Fibroblast of lung (primary cell): ENCODE results near the gene CDKAL1. TPM values are rescaled to one million over a fixed set of nuclear protein-coding genes. Genes with fewer than 3 reads are reported as not detected.

Experiments
- DNase-seq, 2 donors: peaks; one replicate each; pipeline versions ENCODE4 v3.0.0 to v3.0.0-alpha.2; 2010; ENCODE audit warnings: low read depth in 2 of 2
- H2AFZ ChIP-seq: 2 replicates; pipeline ENCODE4 v1.5.1; 2012; ENCODE audit warnings: low read length, control low read depth, inconsistent platforms
- H3K27ac ChIP-seq: 2 replicates; pipeline ENCODE4 v1.5.1; 2011; ENCODE audit warnings: low read length, control low read depth; ENCODE audit not compliant: insufficient read depth
- H3K27me3 ChIP-seq: 2 replicates; pipeline ENCODE4 v1.5.1; 2011; ENCODE audit warnings: mild to moderate bottlenecking, low read length; ENCODE audit not compliant: control insufficient read depth, insufficient read depth
- H3K36me3 ChIP-seq: 2 replicates; pipeline ENCODE4 v1.5.1; 2011; ENCODE audit warnings: low read length; ENCODE audit not compliant: control insufficient read depth, insufficient read depth
- H3K4me1 ChIP-seq: 2 replicates; pipeline ENCODE4 v1.5.1; 2011; ENCODE audit warnings: low read length; ENCODE audit not compliant: control insufficient read depth, insufficient read depth; ENCODE audit errors: extremely low read depth
- H3K4me2 ChIP-seq: 2 replicates; pipeline ENCODE4 v1.5.1; 2011; ENCODE audit warnings: low read length, control low read depth; ENCODE audit not compliant: insufficient read depth; ENCODE audit errors: extremely low read depth
- H3K4me3 ChIP-seq, 4 experiments: fragments of 200-600 bp in 1 of 4; sonication (generic) in 1 of 4; replicated peaks in 1 of 4; 2 replicates each; pipeline ENCODE4 v1.5.1; 2011 to 2016; ENCODE audit warnings: low read length in 4 of 4, low read depth in 3 of 4, mild to moderate bottlenecking in 3 of 4, control low read depth in 2 of 4, inconsistent platforms in 1 of 4, mixed read lengths in 1 of 4; ENCODE audit not compliant: insufficient read depth in 1 of 4; ENCODE audit errors: control extremely low read depth in 1 of 4
- H3K79me2 ChIP-seq: 2 replicates; pipeline ENCODE4 v1.5.1; 2012; ENCODE audit warnings: mild to moderate bottlenecking, low read length, inconsistent platforms; ENCODE audit not compliant: control insufficient read depth, insufficient read depth
- H3K9ac ChIP-seq: 2 replicates; pipeline ENCODE4 v1.5.1; 2011; ENCODE audit warnings: mild to moderate bottlenecking, low read length, control low read depth; ENCODE audit not compliant: insufficient read depth
- H3K9me3 ChIP-seq: 2 replicates; pipeline ENCODE4 v1.5.1; 2012; ENCODE audit warnings: low read depth, low read length; ENCODE audit not compliant: control insufficient read depth, insufficient read depth
- H4K20me1 ChIP-seq: 2 replicates; pipeline ENCODE4 v1.5.1; 2011; ENCODE audit warnings: low read length; ENCODE audit not compliant: control insufficient read depth, insufficient read depth; ENCODE audit errors: extremely low read depth
- CTCF ChIP-seq, 2 donors: IDR thresholded peaks in 1 of 2; conservative IDR thresholded peaks in 1 of 2; 1 replicate in 1 of 2; 2 replicates in 1 of 2; pipeline ENCODE4 v1.5.1; 2011 to 2012; ENCODE audit warnings: low read length in 2 of 2, control low read depth in 1 of 2, inconsistent platforms in 1 of 2, low read depth in 1 of 2, mild to moderate bottlenecking in 1 of 2
- EZH2 ChIP-seq: IDR thresholded peaks from 2 replicates; pipeline ENCODE4 v1.5.1; 2012; ENCODE audit warnings: low read length, control low read depth, mild to moderate bottlenecking; ENCODE audit errors: missing control alignments
- polyA plus RNA-seq, 2 donors: library from polyadenylated mRNA; depleted of rRNA in 1 of 2; stranded (reverse) in 1 of 2; unstranded in 1 of 2; fragments of >200 nt; gene quantifications; 2 replicates each; pipeline ENCODE4 v1.2.1, GENCODE V29; 2011 to 2012; ENCODE audit warnings: missing spikeins in 1 of 2
- total RNA-seq: library from RNA; depleted of rRNA; stranded (reverse); fragments of >200 nt; gene quantifications from 2 replicates; pipeline ENCODE4 v1.2.1, GENCODE V29; 2014

Gene CDKAL1
- total and polyA plus RNA-seq, 2 donors (not counting 1 experiment from before 2014, with no cell fraction given) = 7.4 to 15.0 TPM

- no peak overlapping the region for H3K9ac ChIP-seq
- no peaks in the 10 kb centered on the region for H3K79me2 ChIP-seq
- no peak for DNase-seq
- TF ChIP-seq CTCF (conservative IDR thresholded peaks at IDR 0.05 in 1 of 2, IDR thresholded peaks at IDR 0.05 in 1 of 2; ENCODE audit: low read depth in 1 of 2, low read length in 2 of 2) = no peak
- no peak for TF ChIP-seq EZH2
- no peak overlapping the region for H3K27ac ChIP-seq
- no peaks in the 10 kb centered on the region for H3K9me3 ChIP-seq
- H3K4me2 ChIP-seq = no peak overlapping the region
- no peaks in the 10 kb centered on the region for H3K27me3 ChIP-seq
- H3K36me3 ChIP-seq = no peaks in the 10 kb centered on the region
- no peak overlapping the region for H3K4me3 ChIP-seq
- no peaks in the 10 kb centered on the region for H3K4me1 ChIP-seq
- H2AFZ ChIP-seq = no peak overlapping the region
- no peaks in the 10 kb centered on the region for H4K20me1 ChIP-seq
Observed at GRCh38 chr6:20669571-20670314, 135.5 kb downstream of the CDKAL1 start.

DNA sequence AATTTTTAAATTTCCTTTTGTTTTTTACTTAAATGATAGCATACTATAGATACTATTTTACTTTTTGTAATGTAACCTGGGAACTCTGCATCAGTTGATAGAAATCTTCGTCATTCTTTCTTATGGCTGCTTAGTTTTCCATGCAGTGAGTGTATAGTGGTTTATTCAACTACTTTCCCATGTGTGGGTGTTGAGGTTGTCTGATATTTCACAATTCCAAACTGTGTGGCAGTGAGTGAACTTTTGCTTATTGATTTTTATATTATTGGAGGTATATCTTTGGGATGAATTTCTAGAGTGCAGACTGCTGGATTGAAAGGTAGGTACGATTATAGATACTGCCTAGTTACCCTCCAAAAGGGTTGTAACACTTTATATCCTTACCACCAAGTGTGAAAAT, 136.5 kb downstream of the CDKAL1 start:
- no peaks in the 10 kb centered on the region for H3K9me3 ChIP-seq
- no peaks in the 10 kb centered on the region for H3K79me2 ChIP-seq
- H4K20me1 ChIP-seq = no peaks in the 10 kb centered on the region
- TF ChIP-seq EZH2 (no peak), CTCF (conservative IDR thresholded peaks at IDR 0.05 in 1 of 2, IDR thresholded peaks at IDR 0.05 in 1 of 2; ENCODE audit: low read depth in 1 of 2, low read length in 2 of 2) (no peak)
- H3K4me3 ChIP-seq = no peak overlapping the region
- H3K4me1 ChIP-seq = no peaks in the 10 kb centered on the region
- no peak overlapping the region for H3K27ac ChIP-seq
- no peak overlapping the region for H2AFZ ChIP-seq
- H3K36me3 ChIP-seq = no peaks in the 10 kb centered on the region
- no peak overlapping the region for H3K4me2 ChIP-seq
- no peak for DNase-seq
- no peaks in the 10 kb centered on the region for H3K27me3 ChIP-seq
- no peak overlapping the region for H3K9ac ChIP-seq

- H4K20me1 ChIP-seq = no peaks in the 10 kb centered on the region
- H3K9ac ChIP-seq = no peak overlapping the region
- no peak overlapping the region for H2AFZ ChIP-seq
- H3K4me1 ChIP-seq = no peaks in the 10 kb centered on the region
- no peaks in the 10 kb centered on the region for H3K79me2 ChIP-seq
- no peaks in the 10 kb centered on the region for H3K36me3 ChIP-seq
- DNase-seq = no peak
- no peak overlapping the region for H3K4me2 ChIP-seq
- TF ChIP-seq CTCF (conservative IDR thresholded peaks at IDR 0.05 in 1 of 2, IDR thresholded peaks at IDR 0.05 in 1 of 2; ENCODE audit: low read depth in 1 of 2, low read length in 2 of 2) = no peak
- TF ChIP-seq EZH2 = no peak
- H3K27me3 ChIP-seq = no peaks in the 10 kb centered on the region
- no peak overlapping the region for H3K27ac ChIP-seq
- no peaks in the 10 kb centered on the region for H3K9me3 ChIP-seq
- H3K4me3 ChIP-seq = no peak overlapping the region
Observed at GRCh38 chr6:20672038-20672437, 137.8 kb downstream of the CDKAL1 start.
